Gastrocnemius medialis (tissue), 4 donors: ENCODE measurements around the gene SMIM28. TPM values are rescaled to one million over a fixed set of nuclear protein-coding genes. Genes with fewer than 3 reads are reported as not detected.

ENCODE experiments used
- ATAC-seq, 2 donors: fragments of 150-250 bp; one replicate each; pipeline ENCODE4 v1.9.1; 2016
- DNase-seq, 2 donors: peaks; one replicate each; pipeline ENCODE4 v3.0.0-alpha.2; 2019
- H3K27ac ChIP-seq, 4 donors: fragments of 200-600 bp; sonication (generic); 1 replicate in 1 of 4; 2 replicates in 3 of 4; pipeline ENCODE4 v1.5.1; 2016 to 2018; ENCODE audit warnings: mild to moderate bottlenecking in 2 of 4, moderate library complexity in 1 of 4
- H3K27me3 ChIP-seq, 3 donors: fragments of 200-600 bp; sonication (generic) in 2 of 3; 1 replicate in 1 of 3; 2 replicates in 2 of 3; pipeline versions ENCODE4 v1.5.1 to v1.6.0; 2016 to 2019; ENCODE audit warnings: mild to moderate bottlenecking in 1 of 3, moderate library complexity in 1 of 3
- H3K36me3 ChIP-seq, 2 donors: fragments of 200-600 bp; sonication (generic) in 1 of 2; one replicate each; pipeline ENCODE4 v1.5.1; 2017 to 2018
- H3K4me1 ChIP-seq, 2 donors: fragments of 200-600 bp; sonication (generic) in 1 of 2; one replicate each; pipeline ENCODE4 v1.5.1; 2016 to 2017; ENCODE audit warnings: mild to moderate bottlenecking in 2 of 2
- H3K4me3 ChIP-seq, 4 donors: fragments of 200-600 bp; sonication (generic) in 3 of 4; 1 replicate in 1 of 4; 2 replicates in 3 of 4; pipeline ENCODE4 v1.5.1; 2016 to 2019; ENCODE audit warnings: mild to moderate bottlenecking in 2 of 4
- H3K9me3 ChIP-seq, 3 donors: fragments of 200-600 bp; sonication (generic) in 2 of 3; 1 replicate in 1 of 3; 2 replicates in 2 of 3; pipeline ENCODE4 v1.5.1; 2016 to 2019
- CTCF ChIP-seq, 5 experiments: fragments of 450-650 bp in 3 of 5; fragments of 200-600 bp in 2 of 5; sonication (generic) in 2 of 5; IDR thresholded peaks in 4 of 5; conservative IDR thresholded peaks in 1 of 5; 1 replicate in 4 of 5; 2 replicates in 1 of 5; pipeline ENCODE4 v1.5.1; 2016 to 2019; ENCODE audit warnings: antibody characterized with exemption in 5 of 5, mild to moderate bottlenecking in 3 of 5, moderate library complexity in 3 of 5
- POLR2A ChIP-seq, 2 donors: fragments of 450-650 bp; IDR thresholded peaks; one replicate each; pipeline ENCODE4 v1.6.1; 2017; ENCODE audit warnings: antibody characterized with exemption in 2 of 2, mild to moderate bottlenecking in 2 of 2, moderate library complexity in 2 of 2
- in situ Hi-C, 4 donors: fragments of 200-750 bp; cut with MboI; loops; one replicate each; pipeline versions ENCODE4 v1.15.0 to v1.8.0; 2017; ENCODE audit warnings: low sequenced_read_pairs in 4 of 4
- intact Hi-C: fragments of 100-400 bp; cut with DNase I; formaldehyde crosslinking; loops from one replicate; pipeline ENCODE4 v1.15.1; 2023; ENCODE audit warnings: low total_unique reads
- total RNA-seq, 4 donors: library from RNA; depleted of rRNA; stranded (reverse); fragments of >200 nt; gene quantifications; one replicate each; pipeline versions ENCODE4 v1.1.0 to v1.2.3, GENCODE V29; 2016

SMIM28 gene
- total RNA-seq, 4 donors from 2014 or later = not detected

- no peak for DNase-seq
- no peak for ATAC-seq
- in situ Hi-C loops = no loop called here
- no peaks in the 10 kb centered on the region for H3K27me3 ChIP-seq
- H3K4me1 ChIP-seq = no peaks in the 10 kb centered on the region
- H3K4me3 ChIP-seq = no peak overlapping the region
- no peak overlapping the region for H3K27ac ChIP-seq
- TF ChIP-seq POLR2A (IDR thresholded peaks at IDR 0.05) (no peak), CTCF (IDR thresholded peaks at IDR 0.05 in 4 of 5, conservative IDR thresholded peaks at IDR 0.05 in 1 of 5) (no peak)
- no peaks in the 10 kb centered on the region for H3K9me3 ChIP-seq
- intact Hi-C loops = no loop called here
- H3K36me3 ChIP-seq = no peaks in the 10 kb centered on the region
These were observed 43.7 kb upstream of the SMIM28 start for GRCh38 chr6:138334000-138334399.

DNA sequence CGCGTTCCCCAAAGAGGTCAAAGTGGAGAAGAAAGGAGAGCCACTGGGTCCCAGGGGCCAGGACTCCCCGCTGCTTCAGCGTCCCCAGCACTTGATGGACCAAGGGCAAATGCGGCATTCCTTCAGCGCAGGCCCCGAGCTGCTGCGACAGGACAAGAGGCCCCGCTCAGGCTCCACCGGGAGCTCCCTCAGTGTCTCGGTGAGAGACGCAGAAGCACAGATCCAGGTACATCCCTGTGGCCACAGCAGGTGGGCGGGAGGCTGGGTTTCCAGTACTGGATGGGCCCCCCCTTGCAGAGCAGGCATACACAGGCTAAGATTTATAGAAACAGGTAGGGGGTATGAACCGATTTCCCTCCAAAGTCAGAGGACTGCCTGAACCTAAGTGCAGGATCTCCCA, 42.7 kb upstream of the SMIM28 start:
- no peak overlapping the region for H3K4me3 ChIP-seq
- no peak overlapping the region for H3K27ac ChIP-seq
- ATAC-seq = no peak
- no peaks in the 10 kb centered on the region for H3K27me3 ChIP-seq
- H3K4me1 ChIP-seq = no peaks in the 10 kb centered on the region
- in situ Hi-C loops (no loop called here), intact Hi-C loops (no loop called here)
- H3K36me3 ChIP-seq = no peaks in the 10 kb centered on the region
- DNase-seq = no peak
- TF ChIP-seq CTCF (IDR thresholded peaks at IDR 0.05 in 4 of 5, conservative IDR thresholded peaks at IDR 0.05 in 1 of 5) = no peak
- no peak for TF ChIP-seq POLR2A (IDR thresholded peaks at IDR 0.05)
- no peaks in the 10 kb centered on the region for H3K9me3 ChIP-seq

DNA sequence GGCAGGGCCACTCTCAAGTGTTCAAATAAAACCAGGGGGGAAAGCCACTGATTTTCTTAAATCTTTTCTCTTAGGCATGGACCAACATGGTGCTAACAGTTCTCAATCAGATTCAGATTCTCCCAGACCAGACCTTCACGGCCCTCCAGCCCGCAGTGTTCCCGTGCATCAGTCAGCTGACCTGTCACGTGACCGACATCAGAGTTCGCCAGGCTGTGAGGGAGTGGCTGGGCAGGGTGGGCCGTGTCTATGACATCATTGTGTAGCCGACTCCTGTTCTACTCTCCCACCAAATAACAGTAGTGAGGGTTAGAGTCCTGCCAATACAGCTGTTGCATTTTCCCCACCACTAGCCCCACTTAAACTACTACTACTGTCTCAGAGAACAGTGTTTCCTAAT, 41.5 kb upstream of the SMIM28 start:
- intact Hi-C loops (no loop called here), in situ Hi-C loops (no loop called here)
- Histone ChIP-seq H3K27me3 (no peaks in the 10 kb centered on the region), H3K9me3 (no peaks in the 10 kb centered on the region), H3K36me3 (no peaks in the 10 kb centered on the region), H3K4me1 (no peaks in the 10 kb centered on the region), H3K27ac (no peak overlapping the region), H3K4me3 (no peak overlapping the region)
- no peak for ATAC-seq
- TF ChIP-seq CTCF (IDR thresholded peaks at IDR 0.05 in 4 of 5, conservative IDR thresholded peaks at IDR 0.05 in 1 of 5) (no peak), POLR2A (IDR thresholded peaks at IDR 0.05) (no peak)
- DNase-seq = no peak

GRCh38 chr6:138337076-138337475, 40.6 kb upstream of the SMIM28 start:
- in situ Hi-C loops = no loop called here
- no peak for ATAC-seq
- intact Hi-C loops = no loop called here

More at GRCh38 chr6:138337076-138337475, 40.6 kb upstream of the SMIM28 start:
- no peaks in the 10 kb centered on the region for H3K36me3 ChIP-seq
- no peaks in the 10 kb centered on the region for H3K4me1 ChIP-seq
- no peaks in the 10 kb centered on the region for H3K27me3 ChIP-seq
- no peak for TF ChIP-seq CTCF (IDR thresholded peaks at IDR 0.05 in 4 of 5, conservative IDR thresholded peaks at IDR 0.05 in 1 of 5)
- no peak for TF ChIP-seq POLR2A (IDR thresholded peaks at IDR 0.05)
- H3K4me3 ChIP-seq = no peak overlapping the region
- no peak for DNase-seq
- no peaks in the 10 kb centered on the region for H3K9me3 ChIP-seq
- H3K27ac ChIP-seq = no peak overlapping the region
